Measurements from ENCODE around the gene GTPBP1. TPM values are rescaled to one million over a fixed set of nuclear protein-coding genes. Genes with fewer than 3 reads are reported as not detected.

The GTPBP1 gene
- total and polyA plus RNA-seq, 2 donors (not counting 3 experiments of a cell fraction or from before 2014, with no cell fraction given): 29.8 to 50.3 TPM

DNA sequence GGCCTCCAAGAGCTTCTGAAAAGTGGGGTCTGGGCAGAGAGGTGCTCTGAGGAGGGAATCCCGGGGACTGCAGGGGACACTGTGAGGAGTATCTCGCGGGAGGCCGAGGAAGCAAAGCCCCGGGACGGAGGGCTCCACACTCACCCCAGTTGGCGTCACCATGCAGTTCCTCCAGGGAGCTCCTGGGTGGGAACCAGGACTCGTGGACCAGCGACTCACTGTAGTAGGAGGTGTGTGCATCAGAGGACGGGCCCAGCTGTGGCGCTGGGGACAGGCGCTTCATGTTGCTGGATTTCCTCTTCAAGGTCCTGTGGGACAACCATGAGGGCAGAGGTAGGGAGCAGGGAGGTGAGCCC, 45.3 kb downstream of the GTPBP1 start:
- FAIRE-seq (no peak), DNase-seq (ENCODE audit: low read depth, low spot score) (no peak)
- peaks cover 14% of the 10 kb centered on the region for H3K79me2 ChIP-seq (ENCODE audit: control insufficient read depth, insufficient read depth, low read length)
- no TSS peak for BruUV-seq (replicated peaks)
- no peak overlapping the region for H3K27ac ChIP-seq (ENCODE audit: insufficient read depth, low read depth, low read length)
- no peaks in the 10 kb centered on the region for H3K9me1 ChIP-seq (replicated peaks; ENCODE audit: control insufficient read depth, extremely low read depth, insufficient read depth, low read length)
- ChIA-PET POLR2A (no interaction called here), CTCF (no interaction called here)
- TF ChIP-seq EZH2 (IDR thresholded peaks at IDR 0.05; ENCODE audit: borderline replicate concordance, low read depth, low read length, severe bottlenecking) (no peak), POLR2A (IDR thresholded peaks at IDR 0.05; ENCODE audit: low read depth, low read length) (no peak), MYC (IDR thresholded peaks at IDR 0.05; ENCODE audit: low read depth, low read length) (no peak), JUN (IDR thresholded peaks at IDR 0.05; ENCODE audit: borderline replicate concordance, insufficient read depth, insufficient read length, low read depth) (no peak), GATA2 (IDR thresholded peaks at IDR 0.05; ENCODE audit: insufficient read depth, insufficient read length, low read depth, low read length) (no peak), FOS (IDR thresholded peaks at IDR 0.05; ENCODE audit: borderline replicate concordance, insufficient read depth, low read length) (no peak), POLR2AphosphoS5 (IDR thresholded peaks at IDR 0.05; ENCODE audit: insufficient read depth, low read depth, low read length) (no peak)
- TF ChIP-seq, protein P1, sequence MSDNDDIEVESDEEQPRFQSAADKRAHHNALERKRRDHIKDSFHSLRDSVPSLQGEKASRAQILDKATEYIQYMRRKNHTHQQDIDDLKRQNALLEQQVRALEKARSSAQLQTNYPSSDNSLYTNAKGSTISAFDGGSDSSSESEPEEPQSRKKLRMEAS (IDR thresholded peaks at IDR 0.05; ENCODE audit: insufficient read depth, insufficient read length): no peak
- TF ChIP-seq, protein P2, sequence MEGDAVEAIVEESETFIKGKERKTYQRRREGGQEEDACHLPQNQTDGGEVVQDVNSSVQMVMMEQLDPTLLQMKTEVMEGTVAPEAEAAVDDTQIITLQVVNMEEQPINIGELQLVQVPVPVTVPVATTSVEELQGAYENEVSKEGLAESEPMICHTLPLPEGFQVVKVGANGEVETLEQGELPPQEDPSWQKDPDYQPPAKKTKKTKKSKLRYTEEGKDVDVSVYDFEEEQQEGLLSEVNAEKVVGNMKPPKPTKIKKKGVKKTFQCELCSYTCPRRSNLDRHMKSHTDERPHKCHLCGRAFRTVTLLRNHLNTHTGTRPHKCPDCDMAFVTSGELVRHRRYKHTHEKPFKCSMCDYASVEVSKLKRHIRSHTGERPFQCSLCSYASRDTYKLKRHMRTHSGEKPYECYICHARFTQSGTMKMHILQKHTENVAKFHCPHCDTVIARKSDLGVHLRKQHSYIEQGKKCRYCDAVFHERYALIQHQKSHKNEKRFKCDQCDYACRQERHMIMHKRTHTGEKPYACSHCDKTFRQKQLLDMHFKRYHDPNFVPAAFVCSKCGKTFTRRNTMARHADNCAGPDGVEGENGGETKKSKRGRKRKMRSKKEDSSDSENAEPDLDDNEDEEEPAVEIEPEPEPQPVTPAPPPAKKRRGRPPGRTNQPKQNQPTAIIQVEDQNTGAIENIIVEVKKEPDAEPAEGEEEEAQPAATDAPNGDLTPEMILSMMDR (IDR thresholded peaks at IDR 0.05; ENCODE audit: extremely low read depth in 1 of 2, insufficient read depth in 1 of 2, low read depth in 1 of 2, low read length in 2 of 2): no peak
- H3K4me2 ChIP-seq (ENCODE audit: insufficient read depth, low read length): no peak overlapping the region
- H3K9me3 ChIP-seq (replicated peaks; ENCODE audit: control insufficient read depth, insufficient read depth, low read length): no peaks in the 10 kb centered on the region
- intact Hi-C loops (cut with micrococcal nuclease): no loop called here
- peaks cover 12% of the 10 kb centered on the region for H3K4me1 ChIP-seq (ENCODE audit: control insufficient read depth, extremely low read depth, insufficient read depth, low read length)
- H2AFZ ChIP-seq (ENCODE audit: low read depth, low read length): no peak overlapping the region
- no peaks in the 10 kb centered on the region for H4K20me1 ChIP-seq (replicated peaks; ENCODE audit: control insufficient read depth, extremely low read depth, insufficient read depth, low read length)
- no peaks in the 10 kb centered on the region for H3K27me3 ChIP-seq (ENCODE audit: control insufficient read depth in 2 of 2, insufficient read depth in 2 of 2, low read length in 2 of 2)
- dilution Hi-C loops (cut with MboI; ENCODE audit: extremely low pct_ligation_motif_present, low sequenced_read_pairs): no loop called here
- no peak overlapping the region for H3K4me3 ChIP-seq (replicated peaks in 1 of 3; ENCODE audit: insufficient read depth in 1 of 3, low read depth in 1 of 3, low read length in 3 of 3)
- H3K9ac ChIP-seq (replicated peaks; ENCODE audit: extremely low read depth, insufficient read depth, low read length): no peak overlapping the region
- H3K36me3 ChIP-seq (ENCODE audit: control insufficient read depth in 2 of 2, extremely low read depth in 1 of 2, insufficient read depth in 2 of 2, low read length in 2 of 2): peaks cover 10 to 37% of the 10 kb centered on the region in 2 experiments
